Gastrocnemius medialis (tissue), 4 donors: ENCODE data around the gene ADIPOQ.

Experiments
- CTCF ChIP-seq, 5 experiments: fragments of 450-650 bp in 3 of 5; fragments of 200-600 bp in 2 of 5; sonication (generic) in 2 of 5; IDR thresholded peaks in 4 of 5; conservative IDR thresholded peaks in 1 of 5; 1 replicate in 4 of 5; 2 replicates in 1 of 5; pipeline ENCODE4 v1.5.1; 2016 to 2019; ENCODE audit warnings: antibody characterized with exemption in 5 of 5, mild to moderate bottlenecking in 3 of 5, moderate library complexity in 3 of 5
- POLR2A ChIP-seq, 2 donors: fragments of 450-650 bp; IDR thresholded peaks; one replicate each; pipeline ENCODE4 v1.6.1; 2017; ENCODE audit warnings: antibody characterized with exemption in 2 of 2, mild to moderate bottlenecking in 2 of 2, moderate library complexity in 2 of 2

DNA sequence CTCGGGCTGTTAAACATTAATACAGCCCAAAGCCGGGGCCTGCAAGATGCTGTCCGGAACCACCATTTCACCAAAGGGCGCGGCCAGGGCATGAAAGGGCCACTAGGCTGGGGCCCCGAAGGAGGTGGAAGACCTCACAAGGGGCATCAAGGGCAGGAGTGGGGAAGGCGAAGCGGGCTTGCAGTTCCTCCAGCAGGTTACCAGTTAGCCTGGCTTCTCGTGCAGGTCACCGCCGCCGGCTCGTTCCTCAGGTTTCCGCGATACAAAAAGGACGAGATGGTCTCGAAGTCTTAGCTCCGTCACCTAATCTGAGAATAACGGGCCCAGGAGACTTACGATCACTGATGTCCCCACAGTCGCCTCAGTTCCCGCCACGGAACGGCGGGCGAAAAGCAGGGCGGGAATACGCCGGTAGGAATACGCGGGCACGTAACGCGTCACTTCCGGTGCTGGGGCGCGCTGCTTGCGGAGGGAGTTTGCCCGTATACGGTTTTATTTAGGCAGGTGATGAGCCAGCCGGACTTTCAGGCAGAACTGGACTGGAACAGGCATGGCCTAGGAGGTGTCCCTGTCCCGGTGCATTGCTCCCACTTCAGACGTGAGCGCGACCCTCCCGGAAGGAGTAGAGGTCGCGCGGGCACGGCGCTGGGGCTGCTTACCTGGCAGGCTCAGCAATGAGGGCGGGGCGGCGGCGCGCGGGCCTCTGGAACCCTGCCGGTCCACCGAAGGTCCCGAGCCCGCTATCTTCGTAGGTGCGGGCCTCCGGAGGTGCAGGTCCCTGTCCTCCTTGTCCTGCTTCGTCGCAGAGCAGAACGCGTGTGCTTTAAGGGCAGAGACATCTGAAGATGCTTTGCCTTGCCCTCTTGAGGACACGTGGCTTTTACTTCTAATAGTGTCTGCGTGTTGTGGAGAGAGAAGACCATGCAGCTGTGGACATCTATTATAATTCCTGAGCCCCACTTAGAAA lies 36.1 kb upstream of the ADIPOQ start, which contains the start of gene RFC4:
- TF ChIP-seq CTCF (IDR thresholded peaks at IDR 0.05 in 4 of 5, conservative IDR thresholded peaks at IDR 0.05 in 1 of 5) (no peak), POLR2A (IDR thresholded peaks at IDR 0.05) (peak; percentile 12 to 38)
